Stimulated activated CD4-positive, alpha-beta T cell treated with anti-CD3 and anti-CD28 coated beads, Interleukin-12 subunit alpha, Interleukin-12 subunit beta, amount 100 ng/mL, for 4 hours (primary cell): ENCODE data around the gene SNX27.

Experiments
- DNase-seq: peaks from one replicate; pipeline ENCODE4 v3.0.0-alpha.2; 2020

The SNX27 gene

GRCh38 chr1:151706464-151707415, 94.9 kb downstream of the SNX27 start:
- no peak for DNase-seq

DNA sequence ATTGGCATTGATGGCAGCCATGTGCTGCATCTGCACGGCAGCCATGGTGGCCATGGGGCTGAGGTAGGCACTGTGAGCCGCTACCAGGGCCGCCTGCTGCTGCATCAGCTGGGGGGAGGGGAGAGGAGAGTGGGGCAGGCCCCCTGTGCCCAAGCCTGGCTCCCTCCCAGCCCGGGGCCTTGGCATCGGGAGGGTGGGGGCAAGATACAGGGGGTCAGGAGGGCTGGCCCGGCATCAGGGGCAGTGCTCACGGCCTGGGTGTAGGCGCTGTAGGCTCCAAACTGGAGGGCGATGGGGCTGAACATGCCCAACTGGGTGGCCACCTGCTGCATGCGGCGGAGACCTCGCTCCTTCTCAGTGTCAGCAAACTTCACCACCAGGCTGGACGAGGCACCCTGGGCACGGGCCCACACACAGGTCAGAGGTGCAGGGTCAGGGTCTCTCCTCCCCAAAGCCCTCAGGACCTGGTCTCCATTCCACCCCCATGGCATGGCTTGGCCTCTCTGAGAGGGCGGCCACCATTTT, 95.8 kb downstream of the SNX27 start:
- no peak for DNase-seq

- DNase-seq: no peak
Measured at GRCh38 chr1:151708891-151709290, 97.0 kb downstream of the SNX27 start.

DNA sequence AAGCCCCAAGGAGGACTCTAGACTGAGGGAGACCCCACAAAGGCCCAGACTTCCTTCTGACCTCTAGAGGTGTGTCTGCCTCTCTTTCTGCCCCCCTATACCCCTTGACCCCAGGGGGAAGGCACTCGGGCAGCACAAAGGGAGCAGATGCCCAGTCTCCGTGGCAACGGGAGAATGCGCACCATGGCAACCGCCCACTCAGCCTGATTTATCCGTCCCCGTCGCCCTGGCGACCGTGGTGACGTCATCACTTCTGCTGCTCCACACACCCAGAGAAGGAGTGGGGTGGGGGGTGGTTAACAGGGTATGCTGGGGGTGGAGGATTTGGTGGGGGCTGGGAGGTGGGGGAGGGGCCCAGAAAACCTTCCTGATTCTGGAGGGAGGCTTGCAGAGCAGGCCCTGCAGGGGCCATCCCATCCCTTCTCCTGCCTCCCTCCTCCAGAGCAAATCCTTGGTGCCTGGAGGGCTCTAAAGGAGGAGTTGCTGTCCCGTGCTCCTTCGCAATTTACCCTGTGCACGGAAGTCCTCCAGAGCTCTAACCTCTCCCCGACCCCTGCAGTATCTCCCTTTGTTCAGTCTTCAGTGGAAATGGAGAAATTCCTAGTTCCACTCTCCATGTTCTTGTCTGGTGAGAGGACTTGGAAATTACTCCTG, 98.5 kb downstream of the SNX27 start:
- DNase-seq: peak; percentile 15

GRCh38 chr1:151711044-151711800, 99.4 kb downstream of the SNX27 start:
- DNase-seq: no peak

DNA sequence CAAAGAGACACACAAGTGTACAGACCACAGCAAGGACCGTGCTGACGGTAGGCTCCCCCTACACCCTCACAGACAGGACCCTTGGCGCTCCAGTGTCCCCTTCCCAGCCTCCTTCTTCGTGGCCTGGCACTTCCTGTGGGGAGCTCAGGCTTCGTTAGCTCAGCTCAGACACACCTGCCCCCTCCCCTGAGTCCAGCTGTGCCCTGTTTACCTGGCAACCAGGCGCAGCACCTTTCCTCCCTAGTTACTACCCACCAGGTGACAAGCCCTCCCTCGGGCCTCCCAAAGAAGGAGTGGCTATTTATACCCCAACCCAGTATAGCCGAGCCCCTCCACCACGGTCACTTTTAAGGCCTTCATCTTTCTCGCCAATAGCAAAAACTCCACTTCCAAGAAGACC, 100.1 kb downstream of the SNX27 start:
- DNase-seq: no peak

- DNase-seq: no peak
Measured at GRCh38 chr1:151713044-151713443, 101.2 kb downstream of the SNX27 start.

DNA sequence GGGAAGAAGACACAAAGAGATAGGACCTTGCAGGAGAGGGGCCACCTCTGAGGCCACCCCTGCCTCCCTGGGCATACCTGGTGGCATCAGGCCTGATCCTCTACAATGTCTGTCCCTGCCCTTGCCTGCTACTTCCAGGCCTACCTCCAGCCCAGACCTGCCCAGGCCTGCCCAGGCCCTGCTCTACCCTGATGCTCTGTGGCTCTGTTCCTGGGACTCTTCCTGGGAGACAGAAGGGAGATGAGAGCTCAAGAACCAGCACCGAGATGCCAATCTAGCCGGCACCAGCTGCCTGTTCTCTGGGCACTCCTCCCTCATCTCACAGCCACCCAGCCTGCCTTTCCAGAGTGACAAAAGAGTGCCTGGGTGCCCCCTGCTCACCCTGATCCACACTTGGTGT, 102.0 kb downstream of the SNX27 start:
- no peak for DNase-seq

- no peak for DNase-seq
Measured at GRCh38 chr1:151714820-151715725, 103.2 kb downstream of the SNX27 start.

- no peak for DNase-seq
Measured at GRCh38 chr1:151715726-151716404, 104.0 kb downstream of the SNX27 start.

GRCh38 chr1:151716405-151716762, 104.5 kb downstream of the SNX27 start:
- DNase-seq: no peak

DNA sequence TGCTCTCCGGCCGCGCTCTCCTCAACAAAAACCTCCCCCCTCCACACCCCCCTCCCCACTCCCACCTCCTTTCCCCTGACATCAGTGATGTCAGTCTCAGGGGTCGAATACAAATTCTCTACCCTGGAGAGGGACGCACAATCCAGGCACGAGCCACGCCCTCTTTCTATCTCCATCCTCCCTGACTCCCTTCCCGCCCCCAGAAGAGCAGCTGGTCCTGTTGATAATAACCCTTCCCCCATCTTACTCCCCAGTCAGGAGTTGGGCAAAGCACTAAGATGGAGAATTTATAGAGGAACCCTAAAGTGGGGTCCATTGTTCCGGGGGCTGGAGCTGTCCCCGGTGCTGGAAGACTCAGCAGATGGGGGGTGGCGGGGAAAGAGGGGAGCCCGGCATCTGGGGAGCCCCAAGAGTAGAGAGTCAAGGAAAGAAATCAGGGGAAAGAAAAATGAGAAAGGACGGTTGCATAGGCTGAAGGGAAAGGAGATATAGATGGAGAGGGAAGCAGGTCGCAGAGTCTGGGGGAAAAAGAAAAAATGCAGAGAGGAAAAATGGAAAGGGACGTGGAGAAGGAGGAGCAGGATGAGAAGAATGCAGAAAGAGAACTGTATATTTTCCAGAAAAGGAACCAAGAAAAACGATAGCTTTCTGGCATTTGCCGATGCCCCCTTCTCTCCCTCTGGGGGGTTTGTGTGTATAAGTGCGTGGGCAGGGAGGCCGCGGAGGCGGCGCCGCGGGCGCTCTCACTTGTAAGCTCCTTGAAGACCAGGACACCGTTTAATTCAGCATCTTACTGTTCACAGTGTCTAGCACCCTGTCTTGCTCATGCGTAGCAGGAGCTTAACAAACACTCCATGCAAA, 105.2 kb downstream of the SNX27 start, which contains the start of gene CELF3:
TSS of gene CELF3 (minus strand) at position 33 of the 861 bp plus-strand sequence. CDS start 783 bp downstream, outside the sequence.
- no peak for DNase-seq

- DNase-seq: no peak
Measured at GRCh38 chr1:151718011-151718431, 106.2 kb downstream of the SNX27 start.

DNA sequence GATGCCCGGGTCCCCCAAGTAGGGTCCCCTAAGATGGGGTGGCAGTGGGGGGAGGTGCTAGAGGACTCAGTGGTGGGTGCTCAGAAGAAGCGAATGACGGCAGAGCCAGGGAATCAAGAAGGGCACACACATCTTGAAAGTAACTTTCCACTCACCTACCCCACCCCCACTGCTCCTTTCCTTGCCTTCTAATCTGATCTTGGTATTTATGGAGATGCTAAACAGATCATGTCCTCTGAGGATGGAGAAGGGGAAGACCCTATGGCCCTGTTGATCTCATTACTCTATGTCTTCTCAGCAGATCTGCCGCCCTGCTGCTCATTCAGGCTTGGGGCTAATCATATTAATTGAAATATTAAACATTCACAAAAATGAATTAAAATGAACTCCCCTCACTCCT, 106.8 kb downstream of the SNX27 start:
- DNase-seq: no peak

GRCh38 chr1:151720125-151720524, 108.3 kb downstream of the SNX27 start:
- DNase-seq: no peak

DNA sequence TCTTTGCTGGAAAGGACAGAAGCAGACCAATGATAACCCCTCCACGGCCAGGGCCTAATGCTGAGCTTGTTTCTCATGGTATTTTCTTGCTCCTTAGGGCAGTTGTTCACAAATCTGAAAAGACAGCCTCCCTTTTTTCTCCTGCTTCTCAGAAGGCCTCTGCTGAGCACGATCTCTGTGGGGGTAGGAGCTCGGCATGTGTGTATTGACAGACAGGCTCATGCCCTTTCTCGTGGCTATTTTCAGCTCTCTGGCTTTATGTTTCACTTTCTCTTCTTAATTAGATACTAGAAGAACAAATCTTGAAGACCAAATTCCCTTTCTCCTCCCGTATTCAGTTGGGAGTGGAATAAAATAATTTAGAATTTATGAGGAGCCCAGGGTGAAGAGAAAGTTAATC, 108.7 kb downstream of the SNX27 start:
- DNase-seq: no peak

- DNase-seq: peak; percentile 41
Measured at GRCh38 chr1:151720974-151721787, 109.3 kb downstream of the SNX27 start, which contains the start of gene RIIAD1. Gene RIIAD1, plus strand, starts transcription at chr1:151721522. Its CDS starts 15 bp downstream, at chr1:151721537.

DNA sequence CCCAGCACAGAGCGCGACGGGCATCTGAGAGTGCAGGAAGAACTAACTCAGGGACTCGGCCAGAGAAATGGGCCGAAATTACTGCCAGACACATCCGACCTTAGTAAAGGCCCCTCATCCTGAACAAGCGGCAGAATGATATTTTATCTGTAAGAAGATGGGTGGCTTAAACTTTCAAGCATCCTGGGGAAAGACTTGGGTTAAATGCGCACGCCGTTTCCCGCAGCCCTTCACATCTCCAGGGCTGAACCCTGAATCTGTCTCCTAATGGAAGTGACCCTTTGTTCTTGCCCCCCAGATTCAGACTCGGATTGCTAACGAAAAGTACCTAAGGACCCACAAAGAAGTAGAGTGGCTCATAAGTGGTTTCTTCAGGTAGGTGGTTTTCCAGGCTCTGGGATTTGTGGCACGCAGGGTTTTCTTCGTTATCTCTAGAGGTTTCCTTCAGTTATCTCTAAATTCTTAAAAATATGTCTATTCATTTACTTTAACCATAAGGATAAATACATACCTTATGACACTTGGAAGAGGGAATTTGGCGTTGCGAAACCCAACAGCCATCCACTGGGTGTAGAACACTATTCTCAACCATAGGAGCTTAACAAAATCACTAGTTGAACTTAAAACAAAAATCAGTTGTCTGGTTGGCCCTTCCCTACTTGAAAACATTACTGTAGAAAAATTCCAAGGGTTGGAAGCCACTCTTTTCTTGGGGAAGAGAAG, 110.1 kb downstream of the SNX27 start:
- no peak for DNase-seq
